Brain microvascular endothelial cell (primary cell): ENCODE measurements around the gene BAD.

Experiments
- DNase-seq: peaks from one replicate; pipeline ENCODE4 v3.0.0-alpha.2; 2020
- H3K27ac ChIP-seq: fragments of 250-450 bp; sonication (Bioruptor Pico); 2 replicates; pipeline ENCODE4 v1.5.1; 2020; ENCODE audit warnings: mild to moderate bottlenecking, moderate library complexity
- H3K27me3 ChIP-seq: fragments of 250-450 bp; sonication (Bioruptor Pico); replicated peaks from 2 replicates; pipeline ENCODE4 v1.5.1; 2020; ENCODE audit warnings: mild to moderate bottlenecking
- H3K36me3 ChIP-seq: fragments of 250-450 bp; sonication (Bioruptor Pico); replicated peaks from 2 replicates; pipeline ENCODE4 v1.5.1; 2020; ENCODE audit warnings: mild to moderate bottlenecking
- H3K4me3 ChIP-seq: 2 replicates; pipeline ENCODE4 v1.5.1; 2011; ENCODE audit warnings: low read depth, mild to moderate bottlenecking, control low read depth, low read length, moderate library complexity
- in situ Hi-C: cut with HindIII; loops from 2 replicates; pipeline ENCODE4 v1.10.0; 2017; ENCODE audit warnings: low sequenced_read_pairs, low pct_ligation_motif_present
- TF ChIP-seq, protein P1 (sequence below): IDR thresholded peaks from 2 replicates; pipeline ENCODE4 v1.5.1; 2011; ENCODE audit warnings: low read depth, mild to moderate bottlenecking, moderate library complexity, low read length, control low read depth, inconsistent platforms; ENCODE audit errors: missing control alignments

Gene BAD

DNA sequence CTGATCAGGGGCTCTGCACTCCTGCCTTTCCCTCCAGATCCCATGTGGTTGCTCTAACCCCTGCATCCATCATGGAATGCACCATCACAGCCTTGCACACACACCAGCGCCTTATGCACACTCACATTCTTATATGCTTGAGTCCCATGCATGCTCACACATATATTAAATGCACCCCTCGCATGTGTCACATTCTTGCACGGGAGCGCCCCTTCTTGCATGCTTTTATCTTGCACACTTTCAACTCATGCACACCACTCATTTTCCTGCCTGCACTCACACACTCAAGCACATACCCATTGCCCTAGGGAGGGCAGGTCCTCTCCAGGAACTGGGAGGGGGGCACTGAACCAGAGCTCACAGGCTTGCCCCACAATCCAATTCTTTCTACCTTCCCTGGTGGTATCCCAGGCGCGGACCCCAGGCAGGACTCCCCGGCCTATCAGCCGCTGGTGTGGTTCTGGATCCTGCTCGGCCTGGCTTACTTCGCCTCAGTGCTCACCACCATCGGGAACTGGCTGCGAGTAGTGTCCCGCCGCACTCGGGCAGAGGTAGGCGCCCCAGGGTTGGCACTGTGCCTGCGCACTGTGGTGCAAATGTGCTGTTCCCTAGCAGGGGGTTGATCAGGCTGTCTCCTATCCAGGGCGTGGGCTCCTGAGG is 13.4 kb upstream of the BAD start:
- no peaks in the 10 kb centered on the region for H3K36me3 ChIP-seq
- peaks cover 65% of the 10 kb centered on the region for H3K27me3 ChIP-seq
- no peak for DNase-seq
- TF ChIP-seq, protein P1, sequence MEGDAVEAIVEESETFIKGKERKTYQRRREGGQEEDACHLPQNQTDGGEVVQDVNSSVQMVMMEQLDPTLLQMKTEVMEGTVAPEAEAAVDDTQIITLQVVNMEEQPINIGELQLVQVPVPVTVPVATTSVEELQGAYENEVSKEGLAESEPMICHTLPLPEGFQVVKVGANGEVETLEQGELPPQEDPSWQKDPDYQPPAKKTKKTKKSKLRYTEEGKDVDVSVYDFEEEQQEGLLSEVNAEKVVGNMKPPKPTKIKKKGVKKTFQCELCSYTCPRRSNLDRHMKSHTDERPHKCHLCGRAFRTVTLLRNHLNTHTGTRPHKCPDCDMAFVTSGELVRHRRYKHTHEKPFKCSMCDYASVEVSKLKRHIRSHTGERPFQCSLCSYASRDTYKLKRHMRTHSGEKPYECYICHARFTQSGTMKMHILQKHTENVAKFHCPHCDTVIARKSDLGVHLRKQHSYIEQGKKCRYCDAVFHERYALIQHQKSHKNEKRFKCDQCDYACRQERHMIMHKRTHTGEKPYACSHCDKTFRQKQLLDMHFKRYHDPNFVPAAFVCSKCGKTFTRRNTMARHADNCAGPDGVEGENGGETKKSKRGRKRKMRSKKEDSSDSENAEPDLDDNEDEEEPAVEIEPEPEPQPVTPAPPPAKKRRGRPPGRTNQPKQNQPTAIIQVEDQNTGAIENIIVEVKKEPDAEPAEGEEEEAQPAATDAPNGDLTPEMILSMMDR: no peak
- H3K4me3 ChIP-seq: no peak overlapping the region
- H3K27ac ChIP-seq: no peak overlapping the region
- in situ Hi-C loops: no loop called here

DNA sequence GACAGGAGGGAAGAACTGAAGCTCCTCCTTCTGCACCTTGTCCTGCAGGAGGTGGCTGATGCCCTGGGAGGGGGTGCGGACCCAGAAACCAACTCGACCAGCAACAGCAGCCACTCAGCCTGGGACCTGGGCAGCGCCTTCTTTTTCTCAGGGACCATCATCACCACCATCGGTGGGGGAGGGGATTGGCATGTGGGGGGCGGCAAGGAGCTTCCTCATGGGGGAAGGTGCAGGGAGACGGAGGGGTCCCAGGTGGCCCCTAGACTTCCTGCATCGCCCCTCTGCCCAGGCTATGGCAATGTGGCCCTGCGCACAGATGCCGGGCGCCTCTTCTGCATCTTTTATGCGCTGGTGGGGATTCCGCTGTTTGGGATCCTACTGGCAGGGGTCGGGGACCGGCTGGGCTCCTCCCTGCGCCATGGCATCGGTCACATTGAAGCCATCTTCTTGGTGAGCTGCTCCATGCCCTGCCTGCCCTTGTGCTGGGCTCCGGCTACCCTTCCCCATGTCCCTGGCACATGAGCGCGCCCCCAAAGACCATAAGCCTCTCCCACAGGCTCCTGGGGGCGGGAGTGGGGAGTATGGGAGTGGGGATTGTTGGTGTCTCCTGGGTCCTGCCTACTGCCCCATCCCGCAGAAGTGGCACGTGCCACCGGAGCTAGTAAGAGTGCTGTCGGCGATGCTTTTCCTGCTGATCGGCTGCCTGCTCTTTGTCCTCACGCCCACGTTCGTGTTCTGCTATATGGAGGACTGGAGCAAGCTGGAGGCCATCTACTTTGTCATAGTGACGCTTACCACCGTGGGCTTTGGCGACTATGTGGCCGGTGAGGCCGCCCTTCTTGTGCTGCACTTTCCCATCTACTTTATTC is 12.6 kb upstream of the BAD start:
- TF ChIP-seq, protein P1: no peak
- DNase-seq: no peak
- no peak overlapping the region for H3K27ac ChIP-seq
- H3K27me3 ChIP-seq: peaks cover 73% of the 10 kb centered on the region
- in situ Hi-C loops: no loop called here
- H3K4me3 ChIP-seq: no peak overlapping the region
- H3K36me3 ChIP-seq: no peaks in the 10 kb centered on the region

DNA sequence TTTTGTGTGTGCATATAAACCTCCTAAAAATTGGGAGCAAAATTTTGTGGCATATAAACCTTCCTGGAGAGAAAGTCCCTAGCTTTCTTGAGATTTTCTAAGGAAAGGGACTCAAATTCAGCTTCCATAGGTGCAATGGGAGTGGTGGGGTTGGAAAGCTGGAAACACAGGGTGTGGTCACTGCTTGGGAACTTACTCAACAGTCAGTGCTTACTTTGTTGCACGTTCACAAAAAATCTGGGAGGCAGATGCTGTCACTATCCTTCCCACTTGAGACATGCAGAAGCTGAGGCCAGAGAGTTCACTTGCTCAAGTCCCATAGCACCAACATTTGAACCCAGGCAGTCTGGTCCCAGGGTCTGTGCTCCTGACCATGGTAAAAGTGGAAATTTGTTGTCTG is 11.8 kb upstream of the BAD start:
- Histone ChIP-seq H3K27me3 (peaks cover 81% of the 10 kb centered on the region), H3K36me3 (no peaks in the 10 kb centered on the region), H3K4me3 (no peak overlapping the region), H3K27ac (no peak overlapping the region)
- TF ChIP-seq, protein P1: no peak
- in situ Hi-C loops: no loop called here
- no peak for DNase-seq

DNA sequence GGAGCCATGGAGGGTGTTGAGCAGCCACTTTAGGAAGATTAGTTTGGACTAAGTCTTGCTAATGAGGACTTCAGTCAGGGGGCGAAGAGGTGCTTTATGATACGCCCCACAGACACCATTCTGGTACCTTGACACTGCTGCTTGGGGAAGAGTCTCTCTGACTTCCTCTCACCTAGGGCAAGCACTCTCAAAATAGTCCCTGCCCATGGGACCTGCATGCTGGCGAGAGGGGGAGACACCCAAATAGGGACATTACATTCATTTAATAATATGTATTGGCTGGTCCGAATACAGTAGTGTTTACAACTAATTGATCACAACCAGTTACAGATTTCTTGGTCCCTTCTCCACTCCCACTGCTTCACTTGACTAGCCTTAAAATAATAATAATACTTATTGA is 11.3 kb upstream of the BAD start:
- Histone ChIP-seq H3K27ac (no peak overlapping the region), H3K4me3 (no peak overlapping the region), H3K36me3 (no peaks in the 10 kb centered on the region), H3K27me3 (peaks cover 86% of the 10 kb centered on the region)
- in situ Hi-C loops: no loop called here
- DNase-seq: no peak
- TF ChIP-seq, protein P1: no peak

DNA sequence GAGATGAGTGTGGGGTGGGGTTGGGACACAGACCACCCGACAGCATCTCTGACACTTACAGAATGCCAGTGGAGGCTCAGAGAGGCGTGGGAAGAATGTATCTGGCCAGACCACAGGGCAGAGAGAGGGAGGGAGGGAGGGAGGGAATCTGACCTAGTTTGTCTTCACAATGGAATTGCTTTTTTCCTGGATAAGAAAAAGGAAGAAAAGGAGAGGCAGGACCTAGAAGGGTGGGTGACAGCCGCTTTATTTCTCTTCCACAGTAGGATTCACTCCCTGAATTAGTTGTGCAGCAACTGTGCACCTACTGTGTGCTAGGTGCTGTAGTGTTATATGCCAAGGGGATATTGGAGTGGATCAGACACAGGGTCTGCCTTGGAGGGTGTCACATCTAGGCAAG is 10.3 kb upstream of the BAD start:
- Histone ChIP-seq H3K4me3 (no peak overlapping the region), H3K36me3 (no peaks in the 10 kb centered on the region), H3K27ac (no peak overlapping the region), H3K27me3 (peaks cover 79% of the 10 kb centered on the region)
- TF ChIP-seq, protein P1: no peak
- DNase-seq: no peak
- in situ Hi-C loops: no loop called here
